Vagina (tissue), 2 donors: Measurements from ENCODE around the gene SORCS2. TPM values are rescaled to one million over a fixed set of nuclear protein-coding genes. Genes with fewer than 3 reads are reported as not detected.

ENCODE experiments used
- DNase-seq, 2 donors: peaks; one replicate each; pipeline ENCODE4 v3.0.0-alpha.2; 2017; ENCODE audit errors: extremely low spot score in 2 of 2
- H3K27ac ChIP-seq: fragments of 200-600 bp; sonication (generic); one replicate; pipeline ENCODE4 v1.5.1; 2019
- H3K27me3 ChIP-seq: fragments of 200-600 bp; sonication (generic); one replicate; pipeline ENCODE4 v1.5.1; 2019
- H3K36me3 ChIP-seq, 2 donors: fragments of 200-600 bp; sonication (generic); one replicate each; pipeline ENCODE4 v1.5.1; 2017 to 2019
- H3K4me1 ChIP-seq: fragments of 200-600 bp; sonication (generic); one replicate; pipeline ENCODE4 v1.5.1; 2019
- H3K4me3 ChIP-seq, 2 donors: fragments of 200-600 bp; sonication (generic); 1 replicate in 1 of 2; 2 replicates in 1 of 2; pipeline ENCODE4 v1.5.1; 2016 to 2019
- H3K9me3 ChIP-seq: fragments of 200-600 bp; sonication (generic); one replicate; pipeline ENCODE4 v1.5.1; 2019
- POLR2A ChIP-seq, 2 donors: fragments of 450-650 bp; IDR thresholded peaks; one replicate each; pipeline ENCODE4 v1.6.1; 2017; ENCODE audit warnings: antibody characterized with exemption in 2 of 2, mild to moderate bottlenecking in 2 of 2, moderate library complexity in 2 of 2
- POLR2AphosphoS5 ChIP-seq, 2 donors: sonication (generic); formaldehyde crosslinking; IDR thresholded peaks; one replicate each; pipeline ENCODE4 v1.9.0; 2017; ENCODE audit warnings: antibody characterized with exemption in 2 of 2, mild to moderate bottlenecking in 2 of 2, low read depth in 1 of 2; ENCODE audit not compliant: insufficient read depth in 1 of 2
- intact Hi-C: fragments of 100-400 bp; cut with DNase I; formaldehyde crosslinking; loops from one replicate; pipeline ENCODE4 v1.15.1; 2023
- total RNA-seq: library from RNA; depleted of rRNA; stranded (reverse); fragments of >200 nt; gene quantifications from one replicate; pipeline ENCODE4 v1.2.3, GENCODE V29; 2016
- TF ChIP-seq, protein P1 (sequence below), 3 experiments: fragments of 450-650 bp in 2 of 3; fragments of 200-600 bp in 1 of 3; sonication (generic) in 1 of 3; IDR thresholded peaks; one replicate each; pipeline ENCODE4 v1.5.1; 2017 to 2019; ENCODE audit warnings: antibody characterized with exemption in 3 of 3, mild to moderate bottlenecking in 2 of 3, moderate library complexity in 2 of 3

SORCS2 gene
- total RNA-seq, 1 donor from 2014 or later, result 5.4 TPM

DNA sequence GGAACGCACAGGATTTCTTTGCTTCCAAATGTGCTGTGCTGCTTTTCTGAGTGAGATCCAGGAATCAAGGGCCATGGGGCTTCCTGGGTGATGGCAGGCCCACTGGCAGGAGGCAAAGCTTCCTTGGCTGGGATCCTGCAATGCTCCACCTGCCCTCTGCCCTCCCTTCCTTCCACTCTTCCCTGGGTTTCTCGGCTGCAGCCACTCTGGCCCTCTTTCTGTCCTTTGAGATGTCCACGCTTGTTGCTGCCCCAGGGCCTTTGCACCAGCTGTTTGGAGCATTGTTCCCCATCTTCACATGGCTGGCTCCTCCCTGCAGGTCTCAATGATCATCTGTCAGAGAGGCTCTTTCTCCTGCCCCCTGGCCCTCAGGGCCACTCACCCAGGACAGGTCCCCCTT, 163.5 kb downstream of the SORCS2 start:
- no peak for DNase-seq
- Histone ChIP-seq H3K27me3 (no peaks in the 10 kb centered on the region), H3K36me3 (no peaks in the 10 kb centered on the region), H3K27ac (no peak overlapping the region), H3K4me1 (no peaks in the 10 kb centered on the region), H3K4me3 (no peak overlapping the region), H3K9me3 (no peaks in the 10 kb centered on the region)
- intact Hi-C loops, result no loop called here
- TF ChIP-seq, protein P1, sequence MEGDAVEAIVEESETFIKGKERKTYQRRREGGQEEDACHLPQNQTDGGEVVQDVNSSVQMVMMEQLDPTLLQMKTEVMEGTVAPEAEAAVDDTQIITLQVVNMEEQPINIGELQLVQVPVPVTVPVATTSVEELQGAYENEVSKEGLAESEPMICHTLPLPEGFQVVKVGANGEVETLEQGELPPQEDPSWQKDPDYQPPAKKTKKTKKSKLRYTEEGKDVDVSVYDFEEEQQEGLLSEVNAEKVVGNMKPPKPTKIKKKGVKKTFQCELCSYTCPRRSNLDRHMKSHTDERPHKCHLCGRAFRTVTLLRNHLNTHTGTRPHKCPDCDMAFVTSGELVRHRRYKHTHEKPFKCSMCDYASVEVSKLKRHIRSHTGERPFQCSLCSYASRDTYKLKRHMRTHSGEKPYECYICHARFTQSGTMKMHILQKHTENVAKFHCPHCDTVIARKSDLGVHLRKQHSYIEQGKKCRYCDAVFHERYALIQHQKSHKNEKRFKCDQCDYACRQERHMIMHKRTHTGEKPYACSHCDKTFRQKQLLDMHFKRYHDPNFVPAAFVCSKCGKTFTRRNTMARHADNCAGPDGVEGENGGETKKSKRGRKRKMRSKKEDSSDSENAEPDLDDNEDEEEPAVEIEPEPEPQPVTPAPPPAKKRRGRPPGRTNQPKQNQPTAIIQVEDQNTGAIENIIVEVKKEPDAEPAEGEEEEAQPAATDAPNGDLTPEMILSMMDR (IDR thresholded peaks at IDR 0.05), result no peak
- no peak for TF ChIP-seq POLR2AphosphoS5 (IDR thresholded peaks at IDR 0.05; ENCODE audit: insufficient read depth in 1 of 2, low read depth in 1 of 2)
- TF ChIP-seq POLR2A (IDR thresholded peaks at IDR 0.05), result no peak

DNA sequence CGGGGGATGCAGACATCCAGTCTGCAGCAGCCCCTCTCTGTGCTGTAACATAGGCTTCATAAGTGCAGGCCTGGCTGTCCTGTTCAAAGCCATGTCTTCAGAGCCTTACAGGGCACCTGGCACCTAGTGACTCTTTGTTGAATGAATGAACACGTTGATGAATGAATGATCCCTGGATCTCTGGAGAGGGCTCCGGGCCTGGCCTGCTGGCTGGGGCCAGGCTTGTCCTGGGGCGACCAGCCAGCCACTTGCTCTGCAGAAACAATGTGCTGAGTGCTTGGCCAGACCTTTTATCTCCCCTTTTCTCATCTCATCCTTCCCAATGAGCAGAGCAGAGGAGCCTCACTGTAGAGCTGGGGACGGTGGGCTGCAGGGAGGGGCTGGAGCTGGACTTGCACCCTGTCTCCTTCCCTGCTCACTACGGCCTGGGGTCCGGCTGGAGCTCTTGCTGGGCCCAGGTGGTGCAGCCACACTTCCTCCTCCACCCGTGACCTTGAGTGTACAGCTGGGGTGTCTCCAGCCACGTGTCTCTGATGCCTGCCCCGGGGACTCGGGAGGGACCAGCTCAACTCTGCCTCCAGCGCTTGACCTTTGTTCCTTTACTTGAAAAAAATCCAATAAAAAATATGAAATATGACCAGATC, 164.5 kb downstream of the SORCS2 start:
- H3K36me3 ChIP-seq, result no peaks in the 10 kb centered on the region
- H3K27me3 ChIP-seq, result no peaks in the 10 kb centered on the region
- intact Hi-C loops, result no loop called here
- DNase-seq, result no peak
- no peak overlapping the region for H3K4me3 ChIP-seq
- H3K4me1 ChIP-seq, result no peaks in the 10 kb centered on the region
- no peak for TF ChIP-seq POLR2A (IDR thresholded peaks at IDR 0.05)
- TF ChIP-seq, protein P1 (IDR thresholded peaks at IDR 0.05), result no peak
- no peak for TF ChIP-seq POLR2AphosphoS5 (IDR thresholded peaks at IDR 0.05; ENCODE audit: insufficient read depth in 1 of 2, low read depth in 1 of 2)
- H3K9me3 ChIP-seq, result no peaks in the 10 kb centered on the region
- no peak overlapping the region for H3K27ac ChIP-seq

DNA sequence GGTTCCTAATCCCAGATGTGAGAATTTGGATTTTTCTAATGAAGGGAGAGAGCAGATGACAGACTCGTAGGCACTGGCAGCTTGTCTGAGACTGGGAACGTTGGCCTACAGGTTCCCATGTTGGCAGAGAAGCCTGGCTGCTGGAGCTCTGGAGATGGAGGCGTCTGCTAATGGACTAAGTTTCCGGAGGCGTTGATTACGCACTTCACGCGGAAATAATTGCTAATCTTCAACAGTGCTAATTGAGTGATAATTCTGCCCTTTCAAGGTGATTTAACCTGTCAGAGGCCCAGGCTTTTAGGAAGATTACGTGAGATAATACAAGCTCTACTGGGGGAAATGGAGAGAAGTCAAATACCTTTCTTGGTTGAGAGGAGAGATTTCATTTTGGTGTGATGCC, 165.0 kb downstream of the SORCS2 start:
- Histone ChIP-seq H3K27me3 (no peaks in the 10 kb centered on the region), H3K27ac (no peak overlapping the region), H3K36me3 (no peaks in the 10 kb centered on the region), H3K4me1 (no peaks in the 10 kb centered on the region), H3K4me3 (no peak overlapping the region), H3K9me3 (no peaks in the 10 kb centered on the region)
- no peak for DNase-seq
- TF ChIP-seq POLR2A (IDR thresholded peaks at IDR 0.05) (no peak), POLR2AphosphoS5 (IDR thresholded peaks at IDR 0.05; ENCODE audit: insufficient read depth in 1 of 2, low read depth in 1 of 2) (no peak)
- TF ChIP-seq, protein P1 (IDR thresholded peaks at IDR 0.05), result no peak
- intact Hi-C loops, result no loop called here

DNA sequence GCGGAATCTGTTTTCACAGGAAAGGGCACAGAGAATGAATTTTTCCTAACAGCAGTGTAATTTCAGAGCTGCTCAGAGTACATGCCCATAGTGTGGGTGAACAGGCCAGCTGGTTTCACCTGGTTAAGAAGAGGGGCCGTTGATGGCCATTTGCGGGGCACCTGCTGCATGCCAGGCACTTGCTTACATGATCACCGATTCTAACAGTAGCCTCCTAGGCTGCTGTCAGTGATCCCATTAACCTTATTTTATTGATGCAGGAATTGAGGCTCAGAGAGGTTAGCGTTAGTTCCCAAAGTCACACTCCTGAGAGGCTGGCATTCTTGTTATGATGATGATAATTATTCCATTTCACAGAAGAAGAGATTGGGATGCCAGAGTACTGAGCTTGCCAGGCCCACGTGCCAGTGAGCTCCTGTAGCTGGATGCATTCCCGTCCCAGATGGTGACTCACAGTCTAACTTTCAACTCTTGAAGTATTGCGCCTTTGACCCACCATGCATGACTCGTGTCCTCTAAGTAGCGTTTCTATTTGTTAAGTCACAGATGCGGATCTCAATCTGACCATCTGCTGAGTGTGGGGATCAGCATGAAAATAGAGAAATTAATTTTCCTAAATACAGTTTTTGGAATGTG, 165.9 kb downstream of the SORCS2 start:
- DNase-seq, result no peak
- intact Hi-C loops, result no loop called here
- H3K27ac ChIP-seq, result no peak overlapping the region
- H3K4me3 ChIP-seq, result no peak overlapping the region
- H3K36me3 ChIP-seq, result no peaks in the 10 kb centered on the region
- TF ChIP-seq POLR2AphosphoS5 (IDR thresholded peaks at IDR 0.05; ENCODE audit: insufficient read depth in 1 of 2, low read depth in 1 of 2), result no peak
- TF ChIP-seq POLR2A (IDR thresholded peaks at IDR 0.05), result no peak
- TF ChIP-seq, protein P1 (IDR thresholded peaks at IDR 0.05), result no peak
- H3K9me3 ChIP-seq, result no peaks in the 10 kb centered on the region
- no peaks in the 10 kb centered on the region for H3K4me1 ChIP-seq
- no peaks in the 10 kb centered on the region for H3K27me3 ChIP-seq

DNA sequence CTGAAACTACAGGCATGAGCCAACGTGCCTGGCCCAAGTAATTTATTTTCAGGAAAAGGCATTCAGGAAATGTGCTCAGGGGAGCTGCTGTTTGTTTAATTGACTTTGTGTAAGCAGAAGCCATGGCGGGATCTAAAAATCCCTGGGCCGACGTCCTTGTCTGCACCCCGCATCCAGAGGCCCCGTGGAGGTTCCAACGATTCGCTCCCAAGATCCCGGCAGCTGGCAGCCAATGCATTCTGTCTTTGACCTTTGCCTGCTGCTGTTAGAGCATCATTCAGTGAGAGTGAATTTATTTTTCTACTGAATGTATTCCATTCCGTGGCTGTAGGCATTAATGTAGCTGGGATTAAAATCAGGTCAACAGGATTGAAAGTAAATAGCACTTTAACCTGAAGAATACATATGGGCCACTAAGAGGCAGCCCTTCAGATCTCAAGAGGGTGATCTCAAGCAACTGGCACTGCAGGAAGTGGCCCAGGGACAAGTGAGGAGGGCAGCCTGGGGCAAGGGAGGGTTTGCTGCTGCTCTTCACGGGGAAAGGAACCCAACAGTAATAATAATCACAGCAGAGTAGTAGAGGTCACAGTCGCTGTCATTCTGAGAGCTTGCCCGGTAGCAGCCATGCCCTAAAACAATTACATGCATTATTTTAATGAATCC, 167.2 kb downstream of the SORCS2 start:
- H3K36me3 ChIP-seq, result no peaks in the 10 kb centered on the region
- no peaks in the 10 kb centered on the region for H3K27me3 ChIP-seq
- no peaks in the 10 kb centered on the region for H3K9me3 ChIP-seq
- H3K4me3 ChIP-seq, result no peak overlapping the region
- TF ChIP-seq, protein P1 (IDR thresholded peaks at IDR 0.05), result no peak
- no peak for TF ChIP-seq POLR2A (IDR thresholded peaks at IDR 0.05)
- no peak for TF ChIP-seq POLR2AphosphoS5 (IDR thresholded peaks at IDR 0.05; ENCODE audit: insufficient read depth in 1 of 2, low read depth in 1 of 2)
- DNase-seq, result no peak
- intact Hi-C loops, result no loop called here
- H3K4me1 ChIP-seq, result no peaks in the 10 kb centered on the region
- no peak overlapping the region for H3K27ac ChIP-seq
